ENCODE results near the gene BAHD1. TPM values are rescaled to one million over a fixed set of nuclear protein-coding genes. Genes with fewer than 3 reads are reported as not detected.
"Not testable (repeated sequence)": the region's sequence is repeated elsewhere in the genome, so short reads cannot be mapped to it uniquely, and the experiment has no call there.

Gene BAHD1
- total RNA-seq, 1 donor from 2014 or later = 26.5 TPM

DNA sequence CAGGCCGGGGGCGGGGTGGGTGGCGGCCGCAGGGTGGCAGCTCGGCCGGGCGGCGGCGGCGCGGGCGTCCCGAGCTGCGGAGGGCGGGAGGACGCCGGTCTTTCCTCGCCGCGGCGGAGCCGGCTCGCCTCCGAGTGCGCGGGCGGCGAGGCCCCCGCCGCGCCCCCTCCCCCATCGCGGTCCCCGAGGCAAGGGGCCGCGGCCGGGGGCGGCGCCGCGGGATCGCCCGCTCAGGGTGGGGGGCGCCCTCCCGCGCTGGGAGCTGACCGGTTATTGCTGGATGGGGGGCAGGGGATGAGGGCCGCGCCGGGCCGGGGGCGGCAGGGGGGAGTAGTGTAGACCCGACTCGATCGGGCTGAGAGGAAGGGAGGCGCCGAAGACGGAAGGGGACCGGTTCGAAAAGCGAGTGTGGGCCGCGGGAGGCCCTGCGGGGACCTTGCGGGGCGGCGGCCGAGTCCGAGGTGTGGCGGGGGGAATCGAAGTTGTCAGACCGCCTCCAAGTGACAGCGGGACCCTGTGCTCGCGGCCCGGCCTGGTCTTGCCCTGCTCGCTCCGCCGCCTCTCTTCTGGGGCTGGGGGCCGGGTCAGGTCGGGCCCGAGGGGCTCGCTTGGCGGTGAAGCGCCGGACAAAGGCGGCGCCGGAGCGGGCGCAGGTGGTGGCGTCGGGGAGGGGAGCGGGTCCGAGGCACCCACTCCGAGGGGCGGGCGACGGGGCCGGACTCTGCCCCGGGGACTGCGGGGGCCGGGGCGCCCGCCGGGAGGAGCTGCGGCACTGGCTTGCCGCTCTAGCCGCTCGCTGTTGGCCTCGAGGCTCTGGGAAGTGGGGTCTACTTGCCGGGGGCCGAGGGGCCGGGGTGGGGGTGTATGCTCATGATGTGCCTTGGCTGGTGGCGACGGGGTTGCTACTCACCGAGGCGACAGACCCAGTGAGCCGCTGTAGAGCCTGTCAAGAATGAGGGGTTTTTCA is 1.1 kb downstream of the BAHD1 start:
- H3K27me3 Mint-ChIP-seq (ENCODE audit: insufficient read depth) = peaks cover 48% of the 10 kb centered on the region
- H3K4me3 Mint-ChIP-seq = peak overlapping the region; percentile 87
- peak overlapping the region; percentile 72 for H3K27ac Mint-ChIP-seq
- H3K4me1 Mint-ChIP-seq (ENCODE audit: low read depth) = peaks cover 26% of the 10 kb centered on the region
- intact Hi-C loops (cut with micrococcal nuclease) = loop anchor here (1.0 to 5.0 kb wide), 7 partner anchors 28 to 335 kb away; partner anchors contain the start of genes BMF, BUB1B, CCDC32 and CHST14
- DNase-seq (ENCODE audit: low spot score) = no peak
- H3K36me3 Mint-ChIP-seq (ENCODE audit: low read depth) = peaks cover 11% of the 10 kb centered on the region
- H3K9me3 Mint-ChIP-seq = no peaks in the 10 kb centered on the region

DNA sequence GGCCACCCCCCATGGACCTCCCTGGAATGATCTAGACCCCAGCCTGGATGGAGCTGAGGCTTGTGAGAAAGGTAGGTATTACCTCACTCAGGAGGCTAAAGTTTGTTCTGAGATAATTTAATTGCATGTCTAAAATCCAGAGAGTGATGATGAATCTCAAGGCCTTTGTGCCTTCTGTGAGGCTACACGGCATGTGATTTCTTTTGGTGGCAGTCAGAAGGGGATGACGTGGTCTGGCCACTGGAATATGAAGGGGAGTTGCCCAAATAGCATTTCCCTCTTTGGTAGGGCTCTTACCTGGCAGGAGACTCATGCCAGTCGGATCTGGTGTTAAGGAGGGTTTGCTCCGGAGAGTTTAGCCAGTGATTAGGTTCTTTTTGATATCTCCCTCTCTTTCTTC is 2.5 kb downstream of the BAHD1 start:
- Mint-ChIP-seq H3K27me3 (ENCODE audit: insufficient read depth) (peaks cover 34% of the 10 kb centered on the region), H3K27ac (no peak overlapping the region), H3K36me3 (ENCODE audit: low read depth) (peaks cover 11% of the 10 kb centered on the region), H3K4me3 (peak overlapping the region; percentile 84), H3K9me3 (no peaks in the 10 kb centered on the region), H3K4me1 (ENCODE audit: low read depth) (peaks cover 26% of the 10 kb centered on the region)
- intact Hi-C loops (cut with micrococcal nuclease) = loop anchor here (5.0 kb wide), 2 partner anchors 149 to 336 kb away; partner anchors contain the start of genes BMF and KNL1
- no peak for DNase-seq (ENCODE audit: low spot score)

DNA sequence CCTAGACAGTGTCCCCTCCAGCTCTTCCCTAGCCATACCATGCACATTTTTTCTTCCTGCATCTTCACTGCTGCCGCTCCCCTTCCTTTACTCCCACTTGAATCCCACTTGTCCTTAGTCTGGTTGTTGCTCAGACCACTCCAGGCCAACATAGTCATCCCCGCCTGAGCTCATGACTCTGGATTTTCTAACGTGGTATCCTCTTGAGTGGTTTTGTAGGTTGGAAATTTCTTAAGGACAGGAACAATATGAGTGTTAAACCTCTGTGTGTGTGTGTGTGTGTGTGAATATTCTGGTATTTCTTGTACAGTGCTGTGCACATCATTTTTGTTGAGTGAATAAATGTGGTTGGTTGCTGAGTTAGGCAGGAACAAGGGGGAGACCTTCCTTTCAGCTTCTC is 3.1 kb downstream of the BAHD1 start:
- peaks cover 11% of the 10 kb centered on the region for H3K36me3 Mint-ChIP-seq (ENCODE audit: low read depth)
- peaks cover 28% of the 10 kb centered on the region for H3K27me3 Mint-ChIP-seq (ENCODE audit: insufficient read depth)
- H3K4me1 Mint-ChIP-seq (ENCODE audit: low read depth) = peaks cover 26% of the 10 kb centered on the region
- H3K9me3 Mint-ChIP-seq = no peaks in the 10 kb centered on the region
- no peak for DNase-seq (ENCODE audit: low spot score)
- H3K27ac Mint-ChIP-seq = no peak overlapping the region
- intact Hi-C loops (cut with micrococcal nuclease) = loop anchor here (5.0 kb wide), 2 partner anchors 148 to 337 kb away; partner anchors contain the start of genes BMF and KNL1
- peak overlapping the region; percentile 52 for H3K4me3 Mint-ChIP-seq

DNA sequence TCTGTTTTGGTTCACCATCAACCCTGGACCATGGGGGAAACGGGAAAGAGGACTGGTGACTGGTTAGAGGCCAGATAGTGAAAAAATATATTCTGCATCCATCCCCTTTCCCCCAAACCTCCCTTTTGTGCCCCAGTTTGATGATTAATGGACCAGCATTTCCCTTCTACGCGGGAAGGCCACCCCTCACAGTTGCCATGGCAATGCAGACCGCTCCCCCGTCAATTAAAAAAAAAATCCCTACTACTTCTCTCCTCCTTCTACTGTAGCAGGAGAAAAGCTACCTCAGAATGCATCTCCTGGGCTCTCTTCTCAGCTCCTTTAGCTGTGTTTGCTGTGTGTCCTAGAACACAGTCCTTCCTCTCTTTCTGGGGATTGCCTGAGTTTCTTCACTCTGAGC is 4.0 kb downstream of the BAHD1 start:
- Mint-ChIP-seq H3K36me3 (ENCODE audit: low read depth) (peaks cover 14% of the 10 kb centered on the region), H3K4me1 (ENCODE audit: low read depth) (peaks cover 25% of the 10 kb centered on the region), H3K27ac (no peak overlapping the region), H3K27me3 (ENCODE audit: insufficient read depth) (peaks cover 19% of the 10 kb centered on the region), H3K4me3 (no peak overlapping the region), H3K9me3 (no peaks in the 10 kb centered on the region)
- intact Hi-C loops (cut with micrococcal nuclease) = loop anchor here (5.0 kb wide), 2 partner anchors 148 to 337 kb away; partner anchors contain the start of genes BMF and KNL1
- DNase-seq (ENCODE audit: low spot score) = no peak

DNA sequence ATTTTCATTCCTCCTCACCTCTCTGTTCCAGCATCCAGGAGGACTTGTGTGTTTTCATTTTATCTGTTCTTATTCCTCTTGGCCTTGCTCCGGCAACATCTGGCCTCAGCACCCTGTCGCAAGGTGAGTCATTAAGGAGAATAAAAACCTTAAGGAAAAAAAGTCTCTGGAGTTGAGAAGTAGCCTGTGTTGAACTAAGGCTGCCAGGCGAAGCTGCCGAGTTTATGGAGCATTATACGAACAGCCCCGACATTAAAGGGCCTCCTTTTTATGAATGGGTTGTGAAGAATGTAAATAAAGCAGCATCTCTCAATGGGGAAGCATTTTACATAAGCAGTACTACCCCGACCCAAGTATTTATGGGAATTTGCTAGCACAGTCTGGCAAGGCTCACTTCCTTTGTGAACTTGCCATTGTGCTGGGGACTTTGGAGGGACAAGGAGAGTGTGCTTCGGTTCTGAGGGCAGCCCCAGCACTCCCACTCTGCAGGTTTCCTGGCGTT is 4.7 kb downstream of the BAHD1 start:
- no peak overlapping the region for H3K27ac Mint-ChIP-seq
- DNase-seq (ENCODE audit: low spot score) = no peak
- intact Hi-C loops (cut with micrococcal nuclease) = no loop called here
- H3K4me1 Mint-ChIP-seq (ENCODE audit: low read depth) = peaks cover 25% of the 10 kb centered on the region
- peaks cover 14% of the 10 kb centered on the region for H3K36me3 Mint-ChIP-seq (ENCODE audit: low read depth)
- H3K27me3 Mint-ChIP-seq (ENCODE audit: insufficient read depth) = peaks cover 14% of the 10 kb centered on the region
- no peak overlapping the region for H3K4me3 Mint-ChIP-seq
- no peaks in the 10 kb centered on the region for H3K9me3 Mint-ChIP-seq

DNA sequence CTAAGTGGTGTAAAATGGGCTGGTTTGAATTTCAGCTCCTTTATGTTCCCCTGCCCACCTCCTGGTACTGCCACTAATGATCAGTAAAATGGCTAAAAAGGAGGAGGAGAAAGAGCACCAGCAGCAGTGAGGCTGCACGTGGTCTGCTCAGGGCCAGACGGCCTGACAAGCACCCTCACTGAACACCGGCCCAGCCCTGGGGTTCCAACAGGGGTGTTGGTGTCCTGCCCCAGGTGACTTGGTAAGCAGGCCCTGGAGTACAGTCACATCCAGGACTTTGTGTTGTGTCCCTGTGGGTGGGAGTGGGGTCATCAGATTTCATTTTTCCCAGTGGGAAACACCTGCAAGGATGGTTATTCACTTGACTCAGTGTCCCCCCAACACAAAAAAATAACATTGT is 5.4 kb downstream of the BAHD1 start:
- no peaks in the 10 kb centered on the region for H3K9me3 Mint-ChIP-seq
- H3K27me3 Mint-ChIP-seq (ENCODE audit: insufficient read depth) = peaks cover 14% of the 10 kb centered on the region
- intact Hi-C loops (cut with micrococcal nuclease) = no loop called here
- no peak for DNase-seq (ENCODE audit: low spot score)
- H3K4me1 Mint-ChIP-seq (ENCODE audit: low read depth) = peaks cover 29% of the 10 kb centered on the region
- H3K4me3 Mint-ChIP-seq = no peak overlapping the region
- H3K27ac Mint-ChIP-seq = no peak overlapping the region
- H3K36me3 Mint-ChIP-seq (ENCODE audit: low read depth) = peaks cover 14% of the 10 kb centered on the region

DNA sequence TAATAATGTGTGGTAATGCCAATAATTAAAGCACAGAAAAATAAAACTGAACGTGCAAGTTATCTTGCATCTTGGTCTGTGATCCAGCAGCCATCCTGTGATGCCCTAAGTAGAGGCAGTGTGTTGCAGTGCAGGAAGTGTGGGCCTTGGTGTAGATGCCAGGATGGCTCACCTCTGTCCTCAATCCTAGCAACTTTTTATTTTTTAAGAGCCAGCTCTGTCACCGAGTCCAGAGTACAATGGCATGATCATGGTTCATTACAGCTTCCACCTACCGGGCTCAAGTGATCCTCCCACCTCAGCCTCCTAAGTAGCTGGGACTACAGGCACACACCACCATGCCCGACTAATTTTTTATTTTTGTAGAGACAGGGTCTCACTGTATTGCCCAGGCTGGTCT is 7.6 kb downstream of the BAHD1 start:
- H3K36me3 Mint-ChIP-seq (ENCODE audit: low read depth) = peaks cover 8% of the 10 kb centered on the region
- intact Hi-C loops (cut with micrococcal nuclease) = no loop called here
- no peak overlapping the region for H3K4me3 Mint-ChIP-seq
- H3K4me1 Mint-ChIP-seq (ENCODE audit: low read depth) = peaks cover 40% of the 10 kb centered on the region
- H3K9me3 Mint-ChIP-seq = no peaks in the 10 kb centered on the region
- DNase-seq (ENCODE audit: low spot score) = no peak
- H3K27me3 Mint-ChIP-seq (ENCODE audit: insufficient read depth) = peaks cover 5% of the 10 kb centered on the region
- H3K27ac Mint-ChIP-seq = no peak overlapping the region

DNA sequence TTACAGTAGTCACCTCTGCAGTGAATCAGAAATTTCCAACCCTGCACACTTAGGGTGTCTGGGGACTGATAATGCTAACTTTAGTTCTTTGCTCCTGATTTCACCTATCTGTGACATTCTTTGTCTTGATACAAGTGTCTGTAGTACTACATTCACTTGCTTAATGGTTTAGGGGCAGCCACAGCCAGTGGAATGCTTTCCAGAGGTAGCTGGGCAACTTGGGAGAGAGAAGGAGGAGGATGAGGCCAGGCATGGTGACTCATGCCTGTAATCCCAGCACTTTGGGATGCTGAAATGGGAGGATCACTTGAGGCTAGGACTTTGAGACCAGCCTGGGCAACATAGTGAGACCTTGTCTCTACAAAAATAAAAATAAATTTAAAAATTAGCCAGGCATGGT is 8.5 kb downstream of the BAHD1 start:
- intact Hi-C loops (cut with micrococcal nuclease) = no loop called here
- peaks cover 3% of the 10 kb centered on the region for H3K36me3 Mint-ChIP-seq (ENCODE audit: low read depth)
- H3K27ac Mint-ChIP-seq = no peak overlapping the region
- H3K4me1 Mint-ChIP-seq (ENCODE audit: low read depth) = peaks cover 41% of the 10 kb centered on the region
- H3K27me3 Mint-ChIP-seq (ENCODE audit: insufficient read depth) = no peaks in the 10 kb centered on the region
- no peaks in the 10 kb centered on the region for H3K9me3 Mint-ChIP-seq
- H3K4me3 Mint-ChIP-seq = no peak overlapping the region
- DNase-seq (ENCODE audit: low spot score) = no peak

DNA sequence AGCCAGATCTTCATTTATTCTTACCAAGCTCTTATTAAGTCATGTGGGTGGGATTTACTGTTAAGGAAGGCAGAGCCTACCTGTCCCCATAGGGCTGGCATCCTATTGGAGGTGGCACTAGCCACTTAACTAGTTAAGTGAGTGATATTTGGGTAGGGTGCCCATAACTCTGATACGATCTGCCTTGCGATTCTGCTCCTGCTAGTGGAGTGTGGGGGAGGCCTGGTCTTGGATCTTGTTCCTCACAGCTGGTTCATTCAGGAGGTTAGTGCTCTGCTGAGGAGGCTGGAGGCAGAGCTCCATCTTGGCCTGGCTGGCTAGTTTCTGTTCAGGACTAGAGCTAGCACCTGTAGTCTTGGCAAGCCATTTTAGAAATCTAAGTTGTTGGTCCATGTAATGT is 9.3 kb downstream of the BAHD1 start:
- no peak for DNase-seq (ENCODE audit: low spot score)
- H3K4me1 Mint-ChIP-seq (ENCODE audit: low read depth) = peaks cover 49% of the 10 kb centered on the region
- no peak overlapping the region for H3K27ac Mint-ChIP-seq
- H3K27me3 Mint-ChIP-seq (ENCODE audit: insufficient read depth) = no peaks in the 10 kb centered on the region
- intact Hi-C loops (cut with micrococcal nuclease) = no loop called here
- H3K36me3 Mint-ChIP-seq (ENCODE audit: low read depth) = peaks cover 3% of the 10 kb centered on the region
- H3K9me3 Mint-ChIP-seq = no peaks in the 10 kb centered on the region
- H3K4me3 Mint-ChIP-seq = no peak overlapping the region

DNA sequence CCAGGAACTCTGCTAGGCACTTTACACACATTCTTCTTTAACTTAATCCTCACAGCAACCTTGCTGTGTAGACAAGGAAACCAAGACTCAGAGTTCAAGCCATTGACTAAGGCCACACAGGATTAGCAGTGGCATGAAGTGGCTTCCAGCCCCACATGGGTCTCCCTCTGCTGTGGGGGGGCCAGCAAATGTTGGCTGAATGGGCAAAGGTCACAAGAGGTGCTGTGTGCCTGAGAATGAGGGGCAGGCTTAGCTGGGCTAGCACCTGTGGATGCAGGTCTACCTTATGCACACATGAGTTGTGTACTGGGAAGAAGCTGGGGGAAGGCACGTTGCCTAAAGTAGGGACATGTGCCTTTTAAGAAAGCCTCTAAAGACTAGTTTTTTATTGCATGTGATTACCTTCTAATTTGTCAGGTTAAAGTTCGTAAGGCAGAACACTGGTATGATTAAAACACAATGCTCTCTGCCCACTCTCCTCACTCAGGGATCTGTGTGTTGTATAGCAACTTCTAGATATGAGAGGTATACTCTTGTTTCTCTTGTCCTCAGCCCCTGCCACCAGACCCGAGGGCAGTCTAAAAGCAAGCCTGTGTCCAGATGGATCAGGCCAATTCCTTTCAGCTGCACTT is 10.9 kb downstream of the BAHD1 start:
- Mint-ChIP-seq H3K27me3 (ENCODE audit: insufficient read depth) (no peaks in the 10 kb centered on the region), H3K4me1 (ENCODE audit: low read depth) (peaks cover 63% of the 10 kb centered on the region), H3K4me3 (no peak overlapping the region), H3K9me3 (no peaks in the 10 kb centered on the region), H3K27ac (peak overlapping the region; percentile 16), H3K36me3 (ENCODE audit: low read depth) (peaks cover 3% of the 10 kb centered on the region)
- DNase-seq (ENCODE audit: low spot score) = no peak
- intact Hi-C loops (cut with micrococcal nuclease) = no loop called here

DNA sequence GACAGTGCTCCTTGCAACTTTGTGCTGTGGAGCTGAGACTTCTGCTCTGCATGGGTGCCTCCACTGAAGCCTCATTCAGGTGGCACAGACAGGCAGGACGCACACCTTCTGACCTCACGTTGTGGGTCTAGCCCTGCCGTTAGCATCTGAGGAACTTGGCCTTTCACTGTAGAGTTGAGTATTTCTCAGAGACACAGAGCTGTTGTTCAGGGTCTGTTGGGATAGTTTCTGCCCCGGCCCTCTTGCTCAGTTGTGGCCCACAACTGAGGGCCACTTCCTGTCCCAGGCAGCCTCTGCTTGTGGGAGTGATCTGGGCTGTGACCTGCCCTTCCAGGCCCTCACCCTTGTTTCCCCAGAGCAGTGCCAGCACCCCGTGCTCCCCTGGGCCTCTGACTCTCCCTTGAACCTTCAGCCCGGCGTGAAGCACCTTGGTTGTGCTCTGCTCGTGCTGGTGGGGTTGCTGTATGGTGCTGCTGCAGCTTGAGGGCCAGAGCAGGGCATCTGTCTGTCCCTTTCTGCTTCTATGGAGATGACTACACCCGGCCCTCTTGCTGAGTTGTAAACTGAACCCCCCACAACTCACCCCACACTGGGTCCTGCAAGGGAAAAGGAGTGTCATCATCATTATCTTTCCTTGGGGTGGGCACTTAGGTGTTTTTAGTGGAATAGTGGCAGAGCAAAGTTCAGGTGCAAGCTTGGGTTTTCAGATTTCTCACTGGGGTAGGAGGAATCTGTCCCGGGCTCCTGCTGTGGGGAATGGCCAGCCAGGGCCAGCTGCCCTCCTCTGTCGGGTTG is 11.7 kb downstream of the BAHD1 start:
- H3K9me3 Mint-ChIP-seq = no peaks in the 10 kb centered on the region
- intact Hi-C loops (cut with micrococcal nuclease) = no loop called here
- H3K36me3 Mint-ChIP-seq (ENCODE audit: low read depth) = peaks cover 3% of the 10 kb centered on the region
- peak overlapping the region; percentile 16 for H3K27ac Mint-ChIP-seq
- DNase-seq (ENCODE audit: low spot score) = no peak
- H3K27me3 Mint-ChIP-seq (ENCODE audit: insufficient read depth) = no peaks in the 10 kb centered on the region
- no peak overlapping the region for H3K4me3 Mint-ChIP-seq
- peaks cover 69% of the 10 kb centered on the region for H3K4me1 Mint-ChIP-seq (ENCODE audit: low read depth)

DNA sequence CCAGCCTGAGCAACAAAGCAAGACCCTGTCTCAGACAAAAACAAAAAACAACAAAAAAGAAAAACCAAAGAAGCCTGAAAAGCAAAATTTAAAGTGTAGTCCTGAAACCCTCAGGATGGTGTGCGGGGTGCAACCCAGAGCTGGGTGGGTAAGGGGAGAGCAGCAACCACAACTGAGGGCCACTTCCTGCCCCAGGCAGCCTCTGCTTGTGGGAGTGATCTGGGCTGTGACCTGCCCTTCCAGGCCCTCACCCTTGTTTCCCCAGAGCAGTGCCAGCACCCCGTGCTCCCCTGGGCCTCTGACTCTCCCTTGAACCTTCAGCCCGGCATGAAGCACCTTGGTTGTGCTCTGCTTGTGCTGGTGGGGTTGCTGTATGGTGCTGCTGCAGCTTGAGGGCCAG is 13.2 kb downstream of the BAHD1 start:
- peaks cover 69% of the 10 kb centered on the region for H3K4me1 Mint-ChIP-seq (ENCODE audit: low read depth)
- H3K27me3 Mint-ChIP-seq (ENCODE audit: insufficient read depth); H3K36me3 Mint-ChIP-seq (ENCODE audit: low read depth); H3K9me3 Mint-ChIP-seq; intact Hi-C loops (cut with micrococcal nuclease): not testable (repeated sequence)
- peak overlapping the region; percentile 58 for H3K27ac Mint-ChIP-seq
- peak; percentile 28 for DNase-seq (ENCODE audit: low spot score)
- H3K4me3 Mint-ChIP-seq = peak overlapping the region; percentile 45

All from activated T-helper 1 cell treated with anti-CD3 and anti-CD28 coated beads, Interleukin-12 subunit alpha, Interleukin-12 subunit beta, Interleukin-2, Interleukin-4 antibody, amounts not matched to agents 30 ng/mL and 10 ng/mL and 1 ng/mL, durations not matched to agents 14 hours and 24 hours and 36 hours (primary cell).